ENCODE data around the gene NXT1.

NXT1 gene

GRCh38 chr20:23336476-23336875, 14.1 kb upstream of the NXT1 start:
- peak; percentile 56 for ATAC-seq
- TF ChIP-seq GLIS3 (CRISPR knock-in tag; IDR thresholded peaks at IDR 0.05) (no peak), ZNF8 (CRISPR knock-in tag; IDR thresholded peaks at IDR 0.05) (no peak), ESRRG (CRISPR knock-in tag; IDR thresholded peaks at IDR 0.05) (no peak), ZFP3 (CRISPR knock-in tag; IDR thresholded peaks at IDR 0.05) (no peak), PATZ1 (CRISPR knock-in tag; IDR thresholded peaks at IDR 0.05; ENCODE audit: borderline replicate concordance) (no peak), ZFP30 (CRISPR knock-in tag; IDR thresholded peaks at IDR 0.05) (no peak), CSDC2 (CRISPR knock-in tag; IDR thresholded peaks at IDR 0.05) (no peak), CREB5 (CRISPR knock-in tag; IDR thresholded peaks at IDR 0.05; ENCODE audit: low read depth) (no peak), TSHZ2 (CRISPR knock-in tag; IDR thresholded peaks at IDR 0.05) (no peak), POU6F1 (CRISPR knock-in tag; IDR thresholded peaks at IDR 0.05; ENCODE audit: borderline replicate concordance, low read depth) (no peak), OSR1 (CRISPR knock-in tag; IDR thresholded peaks at IDR 0.05) (no peak), ZNF565 (CRISPR knock-in tag; conservative IDR thresholded peaks at IDR 0.05; ENCODE audit: low read depth) (no peak), ZNF70 (CRISPR knock-in tag; IDR thresholded peaks at IDR 0.05) (no peak), ISL1 (CRISPR knock-in tag; IDR thresholded peaks at IDR 0.05) (no peak), CSRNP3 (CRISPR knock-in tag; IDR thresholded peaks at IDR 0.05) (no peak), RARB (CRISPR knock-in tag; IDR thresholded peaks at IDR 0.05) (no peak), PPARA (CRISPR knock-in tag; IDR thresholded peaks at IDR 0.05; ENCODE audit: borderline replicate concordance) (no peak), BACH2 (CRISPR knock-in tag; IDR thresholded peaks at IDR 0.05; ENCODE audit: borderline replicate concordance) (no peak)

GRCh38 chr20:23337312-23337711, 13.3 kb upstream of the NXT1 start:
- no peak for TF ChIP-seq CSDC2 (CRISPR knock-in tag; IDR thresholded peaks at IDR 0.05)
- TF ChIP-seq ZFP30 (CRISPR knock-in tag; IDR thresholded peaks at IDR 0.05) = no peak
- no peak for TF ChIP-seq OSR1 (CRISPR knock-in tag; IDR thresholded peaks at IDR 0.05)
- TF ChIP-seq GLIS3 (CRISPR knock-in tag; IDR thresholded peaks at IDR 0.05) = no peak
- no peak for TF ChIP-seq TOX (CRISPR knock-in tag; IDR thresholded peaks at IDR 0.05; ENCODE audit: borderline replicate concordance)
- no peak for TF ChIP-seq ESRRG (CRISPR knock-in tag; IDR thresholded peaks at IDR 0.05)
- no peak for TF ChIP-seq TCF4 (CRISPR knock-in tag; IDR thresholded peaks at IDR 0.05; ENCODE audit: borderline replicate concordance)
- no peak for TF ChIP-seq ZNF8 (CRISPR knock-in tag; IDR thresholded peaks at IDR 0.05)
- no peak for TF ChIP-seq RARB (CRISPR knock-in tag; IDR thresholded peaks at IDR 0.05)
- TF ChIP-seq BACH2 (CRISPR knock-in tag; IDR thresholded peaks at IDR 0.05; ENCODE audit: borderline replicate concordance) = no peak
- TF ChIP-seq PATZ1 (CRISPR knock-in tag; IDR thresholded peaks at IDR 0.05; ENCODE audit: borderline replicate concordance) = no peak
- no peak for TF ChIP-seq POU6F1 (CRISPR knock-in tag; IDR thresholded peaks at IDR 0.05; ENCODE audit: borderline replicate concordance, low read depth)
- no peak for TF ChIP-seq ZFP3 (CRISPR knock-in tag; IDR thresholded peaks at IDR 0.05)
- TF ChIP-seq ARNTL (CRISPR knock-in tag; IDR thresholded peaks at IDR 0.05; ENCODE audit: borderline replicate concordance, low read depth) = no peak
- TF ChIP-seq PPARA (CRISPR knock-in tag; IDR thresholded peaks at IDR 0.05; ENCODE audit: borderline replicate concordance) = no peak
- no peak for ATAC-seq
